ENCODE measurements around the gene GRAMD1A. TPM values are rescaled to one million over a fixed set of nuclear protein-coding genes. Genes with fewer than 3 reads are reported as not detected.
"Not testable (repeated sequence)": the region's sequence is repeated elsewhere in the genome, so short reads cannot be mapped to it uniquely, and the experiment has no call there.

GRAMD1A gene
- total and polyA plus RNA-seq, 11 donors = 21.8 to 64.5 (median 31.3) TPM

- Histone ChIP-seq H3K9me3 (no peaks in the 10 kb centered on the region), H3K27me3 (no peaks in the 10 kb centered on the region), H3K36me3 (no peaks in the 10 kb centered on the region), H3K4me3 (no peak overlapping the region), H3K27ac (peak overlapping the region in 10 of 12 donors; percentile 20 to 71 (median 46)), H3K4me1 (peaks cover 0 to 19% (median 6%) of the 10 kb centered on the region in 12 donors)
- ATAC-seq (peak; percentile 86 to 93 (median 88)), DNase-seq (peak; percentile 67 to 81 (median 74))
- TF ChIP-seq CTCF (IDR thresholded peaks at IDR 0.05) (no peak), POLR2A (IDR thresholded peaks at IDR 0.05) (no peak)
- intact Hi-C loops (cut with DNase I) = loop anchor here in 4 of 10 donors (5.0 to 10.0 kb wide), 4 partner anchors 43 to 216 kb away; partner anchors contain the start of genes FXYD1 (in 2 of the 4), LGI4 (in 2 of the 4) and USF2 (in 1 of the 4)
- 30 to 67% (median 39%) methylated on average over 6 to 12 of the region's 12 CpGs for WGBS, 4 donors
Observed at GRCh38 chr19:35048911-35049411, 48.8 kb downstream of the GRAMD1A start.

DNA sequence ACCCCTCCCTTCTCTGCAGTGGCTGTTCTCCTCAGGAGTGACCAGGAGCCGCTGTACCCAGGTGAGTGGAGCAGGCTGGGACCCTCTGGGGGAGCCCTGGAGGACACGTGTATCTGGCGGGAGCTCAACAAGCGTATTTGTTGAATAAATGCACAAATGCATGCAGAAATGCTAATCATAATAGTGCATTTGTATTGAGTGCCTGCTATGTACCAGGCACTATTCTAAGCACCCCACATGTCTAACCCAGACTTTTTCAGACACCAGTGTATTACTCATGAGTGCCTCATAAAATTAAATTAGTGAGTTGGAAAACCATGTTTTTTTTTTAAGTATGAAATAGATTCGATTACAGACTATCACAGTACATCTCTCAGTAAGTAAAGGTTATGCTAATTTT is 49.3 kb downstream of the GRAMD1A start:
- H3K36me3 ChIP-seq = no peaks in the 10 kb centered on the region
- TF ChIP-seq CTCF (IDR thresholded peaks at IDR 0.05) (no peak), POLR2A (IDR thresholded peaks at IDR 0.05) (no peak)
- no peak overlapping the region for H3K4me3 ChIP-seq
- intact Hi-C loops (cut with DNase I) = loop anchor here in 4 of 10 donors (5.0 to 10.0 kb wide), 4 partner anchors 43 to 215 kb away; partner anchors contain the start of genes FXYD1 (in 2 of the 4), LGI4 (in 2 of the 4) and USF2 (in 1 of the 4)
- no peaks in the 10 kb centered on the region for H3K9me3 ChIP-seq
- peak overlapping the region in 7 of 12 donors; percentile 22 to 71 (median 59) for H3K27ac ChIP-seq
- no peak for DNase-seq
- ATAC-seq = no peak
- H3K4me1 ChIP-seq = peaks cover 0 to 17% (median 6%) of the 10 kb centered on the region in 12 donors
- WGBS, 4 donors = 60 to 73% (median 70%) methylated on average over 5 of the region's 5 CpGs
- no peaks in the 10 kb centered on the region for H3K27me3 ChIP-seq

DNA sequence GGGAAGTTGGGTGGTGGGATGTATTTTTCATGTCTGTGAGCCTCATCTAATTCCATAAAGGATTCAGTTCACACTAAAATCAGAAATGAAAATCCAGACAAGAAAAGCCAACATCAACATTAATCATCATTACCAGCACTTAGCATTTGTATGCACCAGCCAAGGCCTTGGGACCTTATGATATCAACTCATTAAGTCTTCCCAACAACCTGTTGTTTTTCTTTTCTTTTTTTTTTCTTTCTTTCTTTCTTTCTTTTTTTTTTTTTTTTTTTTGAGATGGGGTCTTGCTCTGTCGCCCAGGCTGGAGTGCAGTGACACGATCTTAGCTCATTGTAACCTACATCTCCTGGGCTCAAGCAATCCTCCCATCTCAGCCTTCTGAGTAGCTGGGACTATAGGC is 50.5 kb downstream of the GRAMD1A start:
- H3K27ac ChIP-seq; H3K9me3 ChIP-seq; intact Hi-C loops (cut with DNase I); DNase-seq; ATAC-seq; H3K36me3 ChIP-seq; H3K27me3 ChIP-seq; H3K4me3 ChIP-seq: not testable (repeated sequence)
- 93 to 100% (median 98%) methylated on average over 2 of the region's 2 CpGs for WGBS, 4 donors
- peaks cover 0 to 17% (median 6%) of the 10 kb centered on the region in 12 donors for H3K4me1 ChIP-seq

DNA sequence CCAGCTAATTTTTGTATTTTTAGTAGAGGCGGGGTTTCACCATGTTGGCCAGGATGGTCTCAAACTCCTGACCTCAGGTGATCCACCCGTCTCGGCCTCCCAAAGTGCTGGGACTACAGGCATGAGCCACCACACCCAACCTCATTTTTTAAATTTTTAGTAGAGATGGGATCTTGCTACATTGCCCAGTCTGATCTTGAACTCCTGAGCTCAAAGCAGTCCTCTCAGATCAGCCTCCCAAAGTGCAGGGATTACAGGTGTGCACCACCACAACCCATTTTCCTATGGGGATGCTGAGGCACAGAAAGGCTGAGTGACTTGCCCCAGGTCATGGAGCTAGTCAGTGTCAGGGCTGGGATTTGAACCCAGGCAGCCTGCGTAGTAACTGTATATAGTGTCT is 51.1 kb downstream of the GRAMD1A start:
- H3K9me3 ChIP-seq; H3K4me3 ChIP-seq; H3K27me3 ChIP-seq; intact Hi-C loops (cut with DNase I); ATAC-seq; H3K36me3 ChIP-seq; DNase-seq; H3K27ac ChIP-seq: not testable (repeated sequence)
- WGBS, 4 donors = 92 to 100% (median 95%) methylated on average over 4 of the region's 4 CpGs
- peaks cover 0 to 17% (median 6%) of the 10 kb centered on the region in 12 donors for H3K4me1 ChIP-seq

- Histone ChIP-seq H3K4me1 (peaks cover 0 to 17% (median 6%) of the 10 kb centered on the region in 12 donors), H3K36me3 (no peaks in the 10 kb centered on the region), H3K27ac (no peak overlapping the region), H3K27me3 (peaks cover 0 to 7% (median 0%) of the 10 kb centered on the region in 9 donors), H3K4me3 (no peak overlapping the region), H3K9me3 (no peaks in the 10 kb centered on the region)
- intact Hi-C loops (cut with DNase I) = no loop called here
- DNase-seq = no peak
- no peak for ATAC-seq
- WGBS, 4 donors = 79 to 92% (median 84%) methylated on average over 5 of the region's 5 CpGs
- TF ChIP-seq POLR2A (IDR thresholded peaks at IDR 0.05) (no peak), CTCF (IDR thresholded peaks at IDR 0.05) (no peak)
Observed at GRCh38 chr19:35051796-35052195, 51.7 kb downstream of the GRAMD1A start.
